Activated CD4-positive, alpha-beta T cell treated with anti-CD3 and anti-CD28 coated beads, Interleukin-2, amount 10 ng/mL, durations not matched to agents 7 days and 5 days (primary cell): ENCODE data around the gene GUCY1A2. TPM values are rescaled to one million over a fixed set of nuclear protein-coding genes. Genes with fewer than 3 reads are reported as not detected.
"Not testable (repeated sequence)": the region's sequence is repeated elsewhere in the genome, so short reads cannot be mapped to it uniquely, and the experiment has no call there.

Source experiments
- CTCF ChIA-PET: fragments of 350-600 bp; sonication (Branson Sonifier 250); formaldehyde crosslinking; loops from one replicate; lab custom pipeline; 2021; ENCODE audit warnings: antibody characterized with exemption; lab: Charles Lee
- POLR2A ChIA-PET: fragments of 350-600 bp; sonication (Branson Sonifier 250); formaldehyde crosslinking; loops from one replicate; lab custom pipeline; 2021; ENCODE audit warnings: antibody characterized with exemption; lab: Charles Lee
- DNase-seq: peaks from one replicate; pipeline ENCODE4 v3.0.0-alpha.2; 2020
- H3K27ac Mint-ChIP-seq: one replicate; pipeline ENCODE4 v1.8.0; 2021; ENCODE audit warnings: mild to moderate bottlenecking, moderate library complexity, mixed read lengths
- H3K27me3 Mint-ChIP-seq: one replicate; pipeline ENCODE4 v1.8.0; 2021; ENCODE audit warnings: mixed read lengths
- H3K36me3 Mint-ChIP-seq: one replicate; pipeline ENCODE4 v1.8.0; 2021; ENCODE audit warnings: low read depth, mixed read lengths
- H3K4me1 Mint-ChIP-seq: one replicate; pipeline ENCODE4 v1.8.0; 2021; ENCODE audit warnings: mixed read lengths
- H3K4me3 Mint-ChIP-seq: one replicate; pipeline ENCODE4 v1.8.0; 2021; ENCODE audit warnings: mild to moderate bottlenecking, moderate library complexity, mixed read lengths
- H3K9me3 Mint-ChIP-seq: one replicate; pipeline ENCODE4 v1.8.0; 2021; ENCODE audit warnings: mixed read lengths
- total RNA-seq, 2 experiments: library from RNA; stranded (reverse); gene quantifications; one replicate each; pipeline ENCODE4 v1.2.3, GENCODE V29; 2021

The GUCY1A2 gene
- total RNA-seq, 2 experiments from 2014 or later = not detected

DNA sequence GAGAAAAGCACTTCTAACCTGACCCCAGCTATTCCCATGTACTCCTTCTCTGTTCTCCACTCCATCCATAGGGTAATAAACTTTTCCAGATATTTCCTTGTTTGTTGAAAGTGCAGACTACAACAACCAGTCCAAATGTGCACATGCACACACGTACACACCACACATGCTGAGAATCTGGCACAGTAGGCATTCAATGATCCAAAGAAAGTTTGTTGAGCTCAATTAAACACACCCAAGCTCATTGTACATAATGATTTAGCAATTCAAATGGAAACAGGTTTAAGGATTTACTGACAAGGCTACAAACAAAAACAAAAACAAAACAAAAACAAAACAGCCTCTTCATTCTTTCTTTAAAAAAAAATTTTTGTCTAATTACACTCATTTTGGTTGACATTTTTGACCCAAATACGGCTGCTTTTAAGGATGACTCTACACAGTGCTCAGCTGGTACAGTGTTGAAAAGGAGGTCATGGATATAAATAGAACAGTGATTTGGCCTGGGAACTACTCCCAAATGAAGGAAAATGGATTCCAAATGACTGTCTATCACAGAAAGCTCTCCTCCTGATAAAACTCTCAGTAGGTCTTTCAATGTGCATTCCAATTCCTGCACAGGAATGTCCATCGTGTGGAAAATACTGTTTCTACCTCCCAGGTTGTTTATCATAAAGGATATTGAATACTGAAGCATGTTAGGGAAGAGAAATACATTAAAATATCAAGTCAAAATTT lies 232.2 kb downstream of the GUCY1A2 start:
- POLR2A ChIA-PET = no interaction called here

DNA sequence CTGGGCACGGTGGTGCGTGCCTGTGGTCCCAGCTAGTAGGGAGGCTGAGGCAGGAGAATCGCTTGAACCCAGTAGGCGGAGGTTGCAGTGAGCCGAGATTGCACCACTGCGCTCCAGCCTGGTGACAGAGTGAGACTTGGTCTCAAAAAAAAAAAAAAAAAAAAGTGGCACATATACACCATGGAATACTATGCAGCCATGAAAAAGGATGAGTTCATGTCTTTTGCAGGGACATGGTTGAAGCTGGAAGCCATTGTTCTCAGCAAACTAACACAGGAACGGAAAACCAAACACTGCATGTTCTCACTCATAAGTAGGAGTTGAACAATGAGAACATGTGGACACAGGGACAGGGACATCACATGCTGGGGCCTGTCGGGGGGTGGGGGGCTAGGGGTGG lies 241.0 kb downstream of the GUCY1A2 start:
- H3K9me3 Mint-ChIP-seq = peaks cover 14% of the 10 kb centered on the region
- CTCF ChIA-PET, H3K36me3 Mint-ChIP-seq, H3K27ac Mint-ChIP-seq, POLR2A ChIA-PET, H3K27me3 Mint-ChIP-seq, H3K4me1 Mint-ChIP-seq, DNase-seq, H3K4me3 Mint-ChIP-seq: not testable (repeated sequence)

More for the DNA sequence above, 232.2 kb downstream of the GUCY1A2 start:
- H3K27me3 Mint-ChIP-seq = no peaks in the 10 kb centered on the region
- no peaks in the 10 kb centered on the region for H3K36me3 Mint-ChIP-seq
- DNase-seq = no peak
- H3K9me3 Mint-ChIP-seq = no peaks in the 10 kb centered on the region
- no peak overlapping the region for H3K4me3 Mint-ChIP-seq
- H3K4me1 Mint-ChIP-seq = no peaks in the 10 kb centered on the region
- no peak overlapping the region for H3K27ac Mint-ChIP-seq
- CTCF ChIA-PET = interaction anchor here (0.6 kb wide), 1 partner anchor 1808 kb away, joined by 3 read pairs; no protein-coding TSS in a partner anchor

DNA sequence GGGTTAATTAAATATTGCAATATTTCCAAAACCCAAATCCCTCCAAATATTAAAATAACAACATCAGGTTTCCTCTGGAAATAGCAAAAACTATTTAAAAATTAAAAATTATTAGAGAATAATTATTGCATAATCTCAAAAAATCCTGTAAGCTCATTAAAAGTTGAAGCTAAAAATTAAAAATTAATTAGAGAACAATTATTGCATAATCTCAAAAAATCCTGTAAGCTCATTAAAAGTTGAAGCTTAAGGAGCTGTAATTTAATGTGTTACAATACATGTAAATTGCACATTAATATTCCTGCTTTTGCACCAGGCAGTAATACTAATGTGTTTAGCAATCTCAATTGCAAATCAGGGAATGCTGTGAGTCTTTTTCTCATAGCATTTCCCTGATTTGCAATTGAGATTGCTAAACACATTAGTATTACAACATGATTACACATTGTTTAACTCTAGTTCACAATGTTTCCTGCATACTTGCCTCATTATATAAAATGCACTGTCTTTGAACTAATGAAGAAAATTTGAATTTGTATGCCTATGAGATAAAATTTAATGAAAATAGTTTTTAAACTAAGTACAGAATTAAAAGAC lies 247.7 kb downstream of the GUCY1A2 start:
- CTCF ChIA-PET = no interaction called here

DNA sequence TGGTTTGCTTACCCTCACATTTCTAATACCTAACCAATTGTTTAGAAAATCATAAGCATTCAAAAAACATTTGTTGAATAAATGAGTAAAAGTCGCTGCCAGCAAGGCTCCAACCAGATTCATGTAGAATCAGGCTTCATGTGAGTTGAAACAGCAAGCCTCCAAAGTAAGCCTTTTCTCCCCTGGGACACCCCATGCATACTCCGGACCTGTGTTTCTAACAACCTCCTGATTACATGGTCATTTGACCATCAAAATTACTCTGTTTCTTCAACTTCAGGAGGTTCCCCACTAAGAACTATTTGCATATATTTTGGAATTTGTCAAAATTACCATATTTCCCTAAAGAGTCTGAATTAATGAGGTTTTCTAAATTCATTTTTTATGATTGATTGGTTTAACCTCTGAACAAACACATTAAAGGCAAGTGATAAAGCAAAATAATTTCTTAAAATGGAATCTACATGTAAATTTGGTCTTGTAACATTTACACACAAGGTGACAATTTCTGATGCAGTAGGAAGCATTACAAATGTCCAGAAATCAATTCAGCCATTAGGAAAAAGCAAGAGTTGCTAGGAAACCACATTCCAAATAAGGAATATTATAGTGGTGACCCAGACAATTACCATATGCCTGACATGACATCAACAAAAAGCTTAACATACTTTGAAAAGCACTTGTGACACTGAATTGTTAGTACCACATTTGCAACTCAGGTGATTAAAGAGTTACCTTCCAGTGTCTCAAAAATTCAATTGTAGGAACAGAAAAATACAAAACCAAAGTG lies 252.6 kb downstream of the GUCY1A2 start:
- Mint-ChIP-seq H3K9me3 (no peaks in the 10 kb centered on the region), H3K4me1 (no peaks in the 10 kb centered on the region), H3K27ac (no peak overlapping the region), H3K27me3 (no peaks in the 10 kb centered on the region), H3K4me3 (no peak overlapping the region), H3K36me3 (no peaks in the 10 kb centered on the region)
- DNase-seq = no peak
- POLR2A ChIA-PET = no interaction called here
- CTCF ChIA-PET = no interaction called here

More for the DNA sequence above, 247.7 kb downstream of the GUCY1A2 start:
- Mint-ChIP-seq H3K27ac (no peak overlapping the region), H3K36me3 (no peaks in the 10 kb centered on the region), H3K9me3 (no peaks in the 10 kb centered on the region), H3K4me1 (no peaks in the 10 kb centered on the region), H3K27me3 (no peaks in the 10 kb centered on the region), H3K4me3 (no peak overlapping the region)
- POLR2A ChIA-PET = no interaction called here
- DNase-seq = no peak

DNA sequence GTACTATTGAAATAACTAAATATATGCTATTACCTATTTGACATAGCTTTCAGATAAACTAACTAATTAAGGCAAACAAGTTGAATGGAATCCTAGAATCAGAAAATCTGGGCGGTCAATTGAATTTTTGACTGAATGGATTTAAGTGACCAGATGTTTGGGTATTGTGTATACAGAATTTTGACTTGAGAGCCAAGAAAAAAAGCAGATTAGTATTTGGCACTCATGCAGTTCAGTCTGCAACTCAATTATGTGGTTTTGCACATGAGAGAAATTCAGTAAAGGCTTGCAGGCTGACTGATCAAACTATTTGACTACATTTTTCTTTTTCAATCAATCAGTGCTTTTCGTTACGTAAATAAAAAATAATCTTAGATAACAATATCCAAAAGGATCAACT lies 254.8 kb downstream of the GUCY1A2 start:
- H3K4me3 Mint-ChIP-seq = no peak overlapping the region
- no peaks in the 10 kb centered on the region for H3K9me3 Mint-ChIP-seq
- no peak overlapping the region for H3K27ac Mint-ChIP-seq
- H3K36me3 Mint-ChIP-seq = no peaks in the 10 kb centered on the region
- no peaks in the 10 kb centered on the region for H3K27me3 Mint-ChIP-seq
- ChIA-PET CTCF (no interaction called here), POLR2A (no interaction called here)
- H3K4me1 Mint-ChIP-seq = no peaks in the 10 kb centered on the region
- no peak for DNase-seq

DNA sequence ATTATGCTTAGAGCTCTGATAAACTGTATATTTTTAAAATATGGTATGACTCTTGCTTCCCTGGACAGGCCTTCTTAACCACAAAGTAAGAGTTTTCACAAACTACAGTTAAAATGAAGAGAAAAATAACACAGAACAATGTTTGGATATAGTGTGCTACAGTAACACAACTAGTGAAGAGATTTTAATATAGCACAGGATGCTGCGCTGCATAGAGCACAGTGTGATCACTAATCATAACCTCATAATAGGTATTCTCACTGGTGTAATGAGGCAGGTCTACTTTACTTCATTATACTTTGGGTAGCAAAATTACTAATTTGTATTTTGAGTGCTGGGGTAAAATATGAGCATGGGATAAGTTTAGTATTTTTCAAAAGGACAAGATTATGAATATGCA lies 256.5 kb downstream of the GUCY1A2 start:
- POLR2A ChIA-PET = no interaction called here
- H3K27me3 Mint-ChIP-seq = no peaks in the 10 kb centered on the region
- DNase-seq = no peak
- CTCF ChIA-PET = no interaction called here
- H3K36me3 Mint-ChIP-seq = no peaks in the 10 kb centered on the region
- H3K4me3 Mint-ChIP-seq = no peak overlapping the region
- no peak overlapping the region for H3K27ac Mint-ChIP-seq
- peaks cover 3% of the 10 kb centered on the region for H3K9me3 Mint-ChIP-seq
- H3K4me1 Mint-ChIP-seq = no peaks in the 10 kb centered on the region

DNA sequence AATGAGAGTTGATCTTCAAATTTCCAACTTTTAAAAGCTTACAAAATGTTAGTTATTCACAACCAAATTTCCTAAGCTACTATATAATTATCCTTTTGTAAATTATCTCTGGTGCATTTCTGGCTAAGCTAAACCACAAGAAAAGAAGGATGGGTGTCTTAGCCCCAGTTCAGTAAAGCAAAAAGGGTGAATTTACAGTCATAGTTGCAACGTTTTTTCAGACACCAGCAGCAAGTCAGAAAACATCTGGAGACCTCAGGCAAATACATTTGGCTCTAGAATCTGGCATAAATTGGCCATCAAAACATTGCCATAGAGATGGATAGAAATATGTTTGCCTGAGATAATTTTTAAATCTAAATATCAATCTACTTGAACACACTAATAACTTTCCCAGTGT lies 257.0 kb downstream of the GUCY1A2 start:
- Mint-ChIP-seq H3K36me3 (no peaks in the 10 kb centered on the region), H3K4me1 (no peaks in the 10 kb centered on the region), H3K27ac (no peak overlapping the region), H3K4me3 (no peak overlapping the region), H3K9me3 (peaks cover 3% of the 10 kb centered on the region), H3K27me3 (no peaks in the 10 kb centered on the region)
- POLR2A ChIA-PET = no interaction called here
- no peak for DNase-seq
- CTCF ChIA-PET = no interaction called here

DNA sequence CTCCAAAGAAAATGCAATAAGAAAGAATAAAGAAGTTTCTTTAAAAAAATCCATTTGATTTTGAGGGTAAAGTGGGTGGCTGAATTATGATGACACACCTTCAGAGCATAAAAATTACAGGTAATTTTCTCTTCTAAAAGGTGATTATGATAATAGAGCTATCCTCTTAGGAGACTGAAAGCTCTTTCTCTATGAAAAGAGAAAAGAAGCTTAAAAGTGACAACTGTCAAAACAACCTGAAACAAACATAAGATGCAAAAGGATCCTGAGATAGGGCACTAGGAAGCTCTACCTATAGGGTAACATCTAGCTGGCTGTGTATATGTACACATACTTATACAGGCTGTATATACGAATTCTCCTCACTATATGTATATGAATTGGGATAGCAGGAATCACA lies 270.2 kb downstream of the GUCY1A2 start:
- no peak for DNase-seq
- Mint-ChIP-seq H3K27ac (no peak overlapping the region), H3K9me3 (peaks cover 2% of the 10 kb centered on the region), H3K36me3 (no peaks in the 10 kb centered on the region), H3K4me1 (no peaks in the 10 kb centered on the region), H3K27me3 (no peaks in the 10 kb centered on the region), H3K4me3 (no peak overlapping the region)
- ChIA-PET CTCF (no interaction called here), POLR2A (no interaction called here)

DNA sequence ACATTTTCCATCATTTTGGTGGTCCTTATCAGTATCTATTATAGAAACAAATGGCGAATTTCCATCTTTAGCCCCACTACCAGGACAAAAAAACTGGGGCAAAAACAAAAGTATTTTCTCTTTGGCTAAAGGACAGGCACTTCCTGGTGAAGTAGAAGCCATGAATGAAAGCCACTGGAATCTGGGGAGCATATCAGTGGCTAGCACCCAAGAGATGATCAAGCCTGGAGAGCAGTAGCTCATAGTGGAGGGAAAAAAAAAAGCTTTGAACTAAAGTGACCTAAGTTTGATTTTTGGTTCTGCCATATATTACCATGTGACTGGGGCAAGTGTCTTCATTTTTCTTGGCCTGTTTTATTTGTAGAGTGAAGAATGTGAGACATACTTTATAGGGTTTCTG lies 272.3 kb downstream of the GUCY1A2 start:
- Mint-ChIP-seq H3K27ac (no peak overlapping the region), H3K27me3 (no peaks in the 10 kb centered on the region), H3K4me1 (no peaks in the 10 kb centered on the region), H3K4me3 (no peak overlapping the region), H3K36me3 (no peaks in the 10 kb centered on the region), H3K9me3 (peaks cover 5% of the 10 kb centered on the region)
- DNase-seq = no peak
- ChIA-PET POLR2A (no interaction called here), CTCF (no interaction called here)

DNA sequence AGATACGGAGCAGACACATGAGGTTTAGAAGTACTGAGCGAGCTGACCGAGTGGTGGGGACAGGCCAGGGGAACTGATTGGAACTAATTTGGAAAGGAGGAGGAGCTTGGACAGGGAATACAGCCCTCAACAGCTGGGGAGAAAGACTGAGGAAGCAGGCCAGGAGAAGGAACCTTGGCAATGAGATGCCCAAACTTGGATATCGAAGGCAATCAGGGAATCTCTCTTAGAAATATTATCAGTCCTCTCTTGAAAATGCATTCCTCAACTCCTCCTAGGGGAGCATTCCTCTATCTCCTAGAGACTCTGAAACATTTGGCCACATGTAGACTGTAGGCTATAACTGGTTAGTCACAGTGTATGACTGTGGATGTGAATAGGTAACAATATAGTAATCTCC lies 284.6 kb downstream of the GUCY1A2 start:
- Mint-ChIP-seq H3K36me3 (no peaks in the 10 kb centered on the region), H3K4me3 (no peak overlapping the region)

DNA sequence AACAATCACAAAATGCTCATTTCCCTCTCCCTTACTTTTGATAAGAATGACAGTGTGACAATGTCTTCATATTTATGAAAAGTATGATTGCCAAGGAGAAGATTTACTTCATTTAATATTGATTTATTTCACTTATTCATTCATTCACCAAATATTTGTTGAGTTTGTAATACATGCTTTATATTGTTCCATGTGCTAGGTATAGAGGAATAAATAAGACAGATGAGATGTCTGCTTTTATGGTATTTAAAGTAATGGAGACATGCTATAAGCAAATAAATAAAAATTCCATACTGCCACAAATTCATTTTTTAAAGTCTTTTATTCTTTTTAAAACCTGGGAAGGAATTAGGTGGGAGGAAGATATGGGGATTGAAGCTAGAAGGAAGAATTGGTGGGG lies 289.4 kb downstream of the GUCY1A2 start:
- no peak for DNase-seq
- H3K4me3 Mint-ChIP-seq = no peak overlapping the region
- POLR2A ChIA-PET = no interaction called here
- CTCF ChIA-PET = no interaction called here
- H3K36me3 Mint-ChIP-seq = no peaks in the 10 kb centered on the region
- no peak overlapping the region for H3K27ac Mint-ChIP-seq
- peaks cover 3% of the 10 kb centered on the region for H3K9me3 Mint-ChIP-seq
- H3K4me1 Mint-ChIP-seq = no peaks in the 10 kb centered on the region
- H3K27me3 Mint-ChIP-seq = no peaks in the 10 kb centered on the region

More for the DNA sequence above, 284.6 kb downstream of the GUCY1A2 start:
- no peak overlapping the region for H3K27ac Mint-ChIP-seq
- no peaks in the 10 kb centered on the region for H3K27me3 Mint-ChIP-seq
- no peak for DNase-seq
- peaks cover 7% of the 10 kb centered on the region for H3K9me3 Mint-ChIP-seq
- no peaks in the 10 kb centered on the region for H3K4me1 Mint-ChIP-seq
- ChIA-PET POLR2A (no interaction called here), CTCF (no interaction called here)

DNA sequence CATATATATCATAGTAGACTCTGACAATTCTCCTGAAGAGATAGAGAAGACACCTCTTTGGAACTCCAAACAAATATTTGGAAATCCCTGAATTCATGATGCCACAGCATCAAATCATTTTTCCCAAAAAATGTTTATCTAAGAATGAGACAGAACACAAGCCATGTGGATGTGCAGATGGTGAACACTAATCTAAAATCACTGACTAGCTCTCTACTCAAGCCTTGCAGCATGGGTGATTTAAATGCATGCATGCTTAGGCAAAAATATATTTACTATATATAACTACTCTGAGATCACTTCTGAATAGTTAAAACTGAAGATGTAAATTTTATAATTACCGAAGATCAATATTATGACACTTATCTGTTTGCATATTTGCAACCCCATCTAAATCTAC lies 289.9 kb downstream of the GUCY1A2 start:
- ChIA-PET POLR2A (no interaction called here), CTCF (no interaction called here)
- Mint-ChIP-seq H3K27ac (no peak overlapping the region), H3K4me1 (no peaks in the 10 kb centered on the region), H3K9me3 (peaks cover 3% of the 10 kb centered on the region), H3K36me3 (no peaks in the 10 kb centered on the region), H3K27me3 (no peaks in the 10 kb centered on the region), H3K4me3 (no peak overlapping the region)
- no peak for DNase-seq

DNA sequence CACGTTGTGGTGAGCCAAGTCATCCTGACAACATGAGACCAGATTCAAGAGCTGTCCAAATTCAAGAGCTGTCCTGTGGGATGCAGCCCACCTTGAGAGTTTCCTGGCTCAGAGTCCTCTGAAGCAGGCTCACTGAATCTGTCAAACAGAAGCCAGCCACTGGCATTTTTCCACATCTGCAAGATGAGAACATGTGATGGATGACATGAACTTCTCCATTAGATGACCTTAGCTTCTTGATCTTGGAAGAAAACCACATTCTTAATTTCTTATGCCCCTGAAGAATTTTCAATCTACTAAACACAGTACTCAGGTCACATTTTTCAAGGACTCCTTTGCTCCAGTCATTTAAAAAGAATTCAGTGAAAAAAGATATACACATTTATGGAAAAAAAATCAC lies 291.0 kb downstream of the GUCY1A2 start:
- no peaks in the 10 kb centered on the region for H3K27me3 Mint-ChIP-seq
- H3K4me1 Mint-ChIP-seq = no peaks in the 10 kb centered on the region
- H3K4me3 Mint-ChIP-seq = no peak overlapping the region
- DNase-seq = no peak
- POLR2A ChIA-PET = no interaction called here
- H3K27ac Mint-ChIP-seq = no peak overlapping the region
- no peaks in the 10 kb centered on the region for H3K9me3 Mint-ChIP-seq
- no peaks in the 10 kb centered on the region for H3K36me3 Mint-ChIP-seq
- CTCF ChIA-PET = interaction anchor here (1.0 to 1.3 kb wide), 2 partner anchors 9 to 10 kb away, joined by 3 read pairs; no protein-coding TSS in a partner anchor
